ENCODE measurements around the gene SLC44A3.

The SLC44A3 gene

DNA sequence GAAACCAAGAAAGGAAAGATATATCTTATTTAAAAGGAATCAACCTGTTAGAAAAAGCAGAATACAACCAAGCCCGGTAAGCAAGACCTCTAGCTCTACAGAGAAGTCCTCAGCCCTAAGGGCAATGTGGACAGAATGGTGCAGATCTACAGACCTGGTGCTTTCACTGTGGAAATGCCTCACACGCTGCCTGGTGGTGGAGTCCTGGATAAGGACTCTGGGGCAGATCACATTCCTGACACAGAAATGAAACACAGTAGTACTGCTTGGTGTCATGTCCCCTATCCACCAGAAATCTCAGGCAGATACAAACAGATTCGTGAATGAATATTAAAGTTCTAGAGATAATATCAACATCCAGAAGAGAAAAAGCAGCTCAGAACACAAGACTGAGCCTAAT is 99.9 kb downstream of the SLC44A3 start:
- Histone ChIP-seq H3K9ac (ENCODE audit: low read depth, low read length, poor library complexity, severe bottlenecking) (peak overlapping the region; percentile 4), H3K4me3 (ENCODE audit: low read length, poor library complexity, severe bottlenecking) (no peak overlapping the region), H3K36me3 (ENCODE audit: insufficient read depth, low read length) (no peaks in the 10 kb centered on the region), H3K4me1 (ENCODE audit: insufficient read depth, low read length, poor library complexity, severe bottlenecking) (peaks cover 43% of the 10 kb centered on the region), H3K4me2 (ENCODE audit: low read depth, low read length, poor library complexity, severe bottlenecking) (peak overlapping the region; percentile 34), H3K9me3 (ENCODE audit: insufficient read depth, low read depth, low read length) (no peaks in the 10 kb centered on the region), H4K20me1 (ENCODE audit: insufficient read depth, low read length, poor library complexity, severe bottlenecking) (peaks cover 25% of the 10 kb centered on the region), H2AFZ (ENCODE audit: low read length) (no peak overlapping the region), H3K27me3 (ENCODE audit: insufficient read depth, low read length, poor library complexity, severe bottlenecking) (no peaks in the 10 kb centered on the region), H3K9me2 (replicated peaks; ENCODE audit: low read depth, low read length) (no peaks in the 10 kb centered on the region), H3F3A (ENCODE audit: low read depth) (no peaks in the 10 kb centered on the region), H3K79me2 (ENCODE audit: insufficient read depth, low read length) (peaks cover 77% of the 10 kb centered on the region)
- TF ChIP-seq, protein P1, sequence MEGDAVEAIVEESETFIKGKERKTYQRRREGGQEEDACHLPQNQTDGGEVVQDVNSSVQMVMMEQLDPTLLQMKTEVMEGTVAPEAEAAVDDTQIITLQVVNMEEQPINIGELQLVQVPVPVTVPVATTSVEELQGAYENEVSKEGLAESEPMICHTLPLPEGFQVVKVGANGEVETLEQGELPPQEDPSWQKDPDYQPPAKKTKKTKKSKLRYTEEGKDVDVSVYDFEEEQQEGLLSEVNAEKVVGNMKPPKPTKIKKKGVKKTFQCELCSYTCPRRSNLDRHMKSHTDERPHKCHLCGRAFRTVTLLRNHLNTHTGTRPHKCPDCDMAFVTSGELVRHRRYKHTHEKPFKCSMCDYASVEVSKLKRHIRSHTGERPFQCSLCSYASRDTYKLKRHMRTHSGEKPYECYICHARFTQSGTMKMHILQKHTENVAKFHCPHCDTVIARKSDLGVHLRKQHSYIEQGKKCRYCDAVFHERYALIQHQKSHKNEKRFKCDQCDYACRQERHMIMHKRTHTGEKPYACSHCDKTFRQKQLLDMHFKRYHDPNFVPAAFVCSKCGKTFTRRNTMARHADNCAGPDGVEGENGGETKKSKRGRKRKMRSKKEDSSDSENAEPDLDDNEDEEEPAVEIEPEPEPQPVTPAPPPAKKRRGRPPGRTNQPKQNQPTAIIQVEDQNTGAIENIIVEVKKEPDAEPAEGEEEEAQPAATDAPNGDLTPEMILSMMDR (conservative IDR thresholded peaks at IDR 0.05; ENCODE audit: low read length) = no peak
- TF ChIP-seq EZH2phosphoT487 (IDR thresholded peaks at IDR 0.05; ENCODE audit: borderline replicate concordance) = no peak

DNA sequence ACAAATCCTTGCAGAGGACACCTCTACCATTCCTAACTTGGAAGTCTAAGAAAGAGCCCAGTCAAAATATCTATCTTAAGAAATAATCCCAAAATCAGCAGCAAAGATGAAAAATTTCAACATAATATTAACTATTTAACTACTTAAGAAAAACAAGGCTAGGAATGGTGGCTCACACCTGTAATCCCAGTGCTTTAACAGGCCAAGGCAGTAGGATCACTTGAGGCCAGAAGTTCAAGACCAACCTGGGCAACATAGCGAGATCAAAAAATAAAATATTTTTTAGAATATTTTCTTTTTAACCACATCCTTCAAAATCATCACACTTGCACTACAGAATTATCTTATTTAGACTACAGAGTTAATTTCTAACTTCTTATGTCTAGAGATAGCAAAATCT is 101.8 kb downstream of the SLC44A3 start:
- Histone ChIP-seq H3F3A (ENCODE audit: low read depth) (no peaks in the 10 kb centered on the region), H3K4me1 (ENCODE audit: insufficient read depth, low read length, poor library complexity, severe bottlenecking) (peaks cover 55% of the 10 kb centered on the region), H3K27me3 (ENCODE audit: insufficient read depth, low read length, poor library complexity, severe bottlenecking) (no peaks in the 10 kb centered on the region), H3K9me3 (ENCODE audit: insufficient read depth, low read depth, low read length) (no peaks in the 10 kb centered on the region), H4K20me1 (ENCODE audit: insufficient read depth, low read length, poor library complexity, severe bottlenecking) (peaks cover 25% of the 10 kb centered on the region), H3K9me2 (replicated peaks; ENCODE audit: low read depth, low read length) (no peaks in the 10 kb centered on the region), H3K36me3 (ENCODE audit: insufficient read depth, low read length) (no peaks in the 10 kb centered on the region), H3K9ac (ENCODE audit: low read depth, low read length, poor library complexity, severe bottlenecking) (no peak overlapping the region), H3K4me3 (ENCODE audit: low read length, poor library complexity, severe bottlenecking) (no peak overlapping the region), H3K79me2 (ENCODE audit: insufficient read depth, low read length) (peaks cover 88% of the 10 kb centered on the region), H2AFZ (ENCODE audit: low read length) (no peak overlapping the region), H3K4me2 (ENCODE audit: low read depth, low read length, poor library complexity, severe bottlenecking) (peak overlapping the region; percentile 34)
- TF ChIP-seq EZH2phosphoT487 (IDR thresholded peaks at IDR 0.05; ENCODE audit: borderline replicate concordance) = no peak
- TF ChIP-seq, protein P1 (conservative IDR thresholded peaks at IDR 0.05; ENCODE audit: low read length) = no peak

DNA sequence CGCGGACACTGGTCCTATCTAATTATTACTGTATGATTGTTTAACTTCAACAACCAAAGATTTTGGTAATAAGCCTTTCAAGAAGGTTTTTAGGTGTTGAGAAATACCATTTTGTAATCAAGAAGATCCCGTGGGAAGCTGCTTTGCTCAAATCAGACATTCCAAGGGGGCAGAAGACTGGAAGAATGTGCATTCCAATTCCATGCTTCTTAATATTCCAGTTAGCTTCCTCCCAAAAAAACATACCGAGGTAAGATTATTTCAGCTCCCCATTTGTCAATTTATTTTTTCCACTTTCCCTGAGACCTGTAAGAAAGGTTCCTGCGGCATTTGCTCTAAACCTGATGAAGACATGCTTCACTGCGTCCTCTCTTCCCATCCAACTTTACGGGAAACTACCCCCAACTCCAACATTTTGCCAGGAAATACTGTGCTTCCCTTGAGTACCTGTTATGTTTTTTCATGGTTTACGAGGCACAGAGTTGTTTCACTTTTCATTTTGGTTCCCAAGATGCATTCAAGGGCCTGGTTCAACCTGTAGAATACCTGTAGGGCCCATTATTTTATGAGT is 102.7 kb downstream of the SLC44A3 start:
- H4K20me1 ChIP-seq (ENCODE audit: insufficient read depth, low read length, poor library complexity, severe bottlenecking) = peaks cover 25% of the 10 kb centered on the region
- H3K4me1 ChIP-seq (ENCODE audit: insufficient read depth, low read length, poor library complexity, severe bottlenecking) = peaks cover 58% of the 10 kb centered on the region
- H3K4me2 ChIP-seq (ENCODE audit: low read depth, low read length, poor library complexity, severe bottlenecking) = peak overlapping the region; percentile 85

More for the DNA sequence above, 102.7 kb downstream of the SLC44A3 start:
- Histone ChIP-seq H3K36me3 (ENCODE audit: insufficient read depth, low read length) (no peaks in the 10 kb centered on the region), H3K27me3 (ENCODE audit: insufficient read depth, low read length, poor library complexity, severe bottlenecking) (no peaks in the 10 kb centered on the region), H3K9me2 (replicated peaks; ENCODE audit: low read depth, low read length) (no peaks in the 10 kb centered on the region), H3F3A (ENCODE audit: low read depth) (no peaks in the 10 kb centered on the region), H2AFZ (ENCODE audit: low read length) (no peak overlapping the region), H3K9me3 (ENCODE audit: insufficient read depth, low read depth, low read length) (no peaks in the 10 kb centered on the region), H3K79me2 (ENCODE audit: insufficient read depth, low read length) (peaks cover 80% of the 10 kb centered on the region), H3K4me3 (ENCODE audit: low read length, poor library complexity, severe bottlenecking) (peak overlapping the region; percentile 86), H3K9ac (ENCODE audit: low read depth, low read length, poor library complexity, severe bottlenecking) (no peak overlapping the region)
- TF ChIP-seq, protein P1 (conservative IDR thresholded peaks at IDR 0.05; ENCODE audit: low read length) = no peak
- TF ChIP-seq EZH2phosphoT487 (IDR thresholded peaks at IDR 0.05; ENCODE audit: borderline replicate concordance) = no peak

Data from Loucy (cell line).